GM18526 (cell line): ENCODE measurements around the gene SLC25A43.
A peak's percentile ranks its signal among the peaks of the same experiment; 100 is the strongest.

ENCODE experiments used
- POLR2A ChIP-seq: IDR thresholded peaks from 3 replicates; pipeline ENCODE4 v1.6.1; 2011; ENCODE audit not compliant: insufficient read length; ENCODE audit errors: extremely low read depth

Gene SLC25A43

GRCh38 chrX:119482041-119482440 is 82.9 kb downstream of the SLC25A43 start:
- no peak for TF ChIP-seq POLR2A

GRCh38 chrX:119482481-119483480 is 83.6 kb downstream of the SLC25A43 start:
- TF ChIP-seq POLR2A = peak; percentile 26

GRCh38 chrX:119486745-119487144 is 87.6 kb downstream of the SLC25A43 start:
- TF ChIP-seq POLR2A = no peak

- no peak for TF ChIP-seq POLR2A
Measured at GRCh38 chrX:119488749-119489148, 89.6 kb downstream of the SLC25A43 start.

- no peak for TF ChIP-seq POLR2A
Measured at GRCh38 chrX:119489212-119490074, 90.3 kb downstream of the SLC25A43 start.

DNA sequence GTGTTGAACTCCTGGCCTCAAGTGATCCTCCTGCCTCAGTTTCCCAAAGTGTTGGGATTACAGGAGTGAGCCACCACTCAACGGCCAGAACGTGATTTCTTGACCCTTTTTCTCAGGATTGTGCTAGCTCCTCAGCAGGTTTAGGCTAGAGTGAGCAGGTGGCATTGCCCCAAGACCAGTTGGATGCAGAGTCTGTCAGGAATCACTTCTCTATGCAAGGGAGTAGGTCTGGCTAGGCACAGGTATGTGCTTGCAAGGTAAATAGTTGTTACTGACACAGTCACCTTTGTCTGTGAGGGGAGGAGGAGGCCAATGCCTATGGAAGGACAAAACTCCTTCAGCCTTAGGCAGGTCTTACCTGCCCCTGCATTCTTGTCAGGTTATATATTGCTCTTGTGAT is 93.3 kb downstream of the SLC25A43 start:
- TF ChIP-seq POLR2A = no peak

GRCh38 chrX:119495734-119496726 is 96.9 kb downstream of the SLC25A43 start:
- TF ChIP-seq POLR2A = no peak

DNA sequence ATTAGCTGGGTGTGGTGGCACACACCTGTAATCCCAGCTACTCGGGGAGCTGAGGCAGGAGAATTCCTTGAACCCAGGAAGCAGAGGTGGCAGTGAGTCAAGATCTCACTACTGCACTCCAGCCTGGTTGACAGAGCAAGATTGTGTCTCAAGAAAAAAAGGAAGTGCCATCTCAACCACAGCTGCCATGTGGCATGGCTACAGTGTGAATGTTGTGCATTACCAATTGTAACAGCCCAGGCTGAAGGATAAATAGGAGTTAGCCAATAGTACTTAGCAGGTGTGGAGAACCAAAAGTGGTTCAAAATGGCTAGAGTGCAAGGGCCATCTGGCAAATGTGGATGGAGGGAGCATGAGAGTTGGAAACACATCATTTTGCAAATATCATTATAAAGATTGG is 98.0 kb downstream of the SLC25A43 start:
- TF ChIP-seq POLR2A = no peak

DNA sequence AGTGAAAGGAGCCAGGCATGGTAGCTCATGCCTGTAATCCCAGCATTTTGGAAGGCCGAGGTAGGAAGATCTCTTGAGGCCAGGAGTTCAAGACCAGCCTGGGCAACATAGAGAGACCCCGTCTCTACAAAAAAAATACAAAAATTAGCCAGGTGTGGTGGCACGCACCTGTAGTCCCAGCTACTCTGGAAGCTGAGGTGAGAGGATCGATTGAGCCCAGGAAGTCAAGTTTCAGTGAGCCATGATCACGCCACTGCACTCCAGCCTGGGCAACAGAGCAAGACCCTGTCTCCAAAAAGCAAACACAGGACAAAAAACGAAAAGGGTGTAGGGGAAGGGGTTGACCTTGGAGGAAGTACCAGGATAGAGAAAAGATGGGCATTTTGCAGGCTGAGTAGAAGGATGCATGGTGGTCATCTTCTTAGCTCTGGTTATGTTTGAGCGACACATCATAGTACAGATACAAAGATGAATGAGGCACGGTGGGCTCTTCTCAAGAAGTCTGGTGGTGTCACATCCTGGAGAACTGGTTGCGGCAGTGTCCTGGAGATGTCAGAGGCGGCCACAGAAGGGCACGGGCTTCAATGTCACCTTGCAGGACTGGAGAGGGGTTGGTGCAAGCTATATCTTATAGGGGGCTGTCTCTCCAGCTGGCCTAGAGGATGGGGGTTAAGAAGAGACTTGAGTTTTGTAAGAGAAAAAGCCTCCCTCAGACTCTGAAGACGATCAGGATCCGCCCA is 101.1 kb downstream of the SLC25A43 start:
- TF ChIP-seq POLR2A = no peak

DNA sequence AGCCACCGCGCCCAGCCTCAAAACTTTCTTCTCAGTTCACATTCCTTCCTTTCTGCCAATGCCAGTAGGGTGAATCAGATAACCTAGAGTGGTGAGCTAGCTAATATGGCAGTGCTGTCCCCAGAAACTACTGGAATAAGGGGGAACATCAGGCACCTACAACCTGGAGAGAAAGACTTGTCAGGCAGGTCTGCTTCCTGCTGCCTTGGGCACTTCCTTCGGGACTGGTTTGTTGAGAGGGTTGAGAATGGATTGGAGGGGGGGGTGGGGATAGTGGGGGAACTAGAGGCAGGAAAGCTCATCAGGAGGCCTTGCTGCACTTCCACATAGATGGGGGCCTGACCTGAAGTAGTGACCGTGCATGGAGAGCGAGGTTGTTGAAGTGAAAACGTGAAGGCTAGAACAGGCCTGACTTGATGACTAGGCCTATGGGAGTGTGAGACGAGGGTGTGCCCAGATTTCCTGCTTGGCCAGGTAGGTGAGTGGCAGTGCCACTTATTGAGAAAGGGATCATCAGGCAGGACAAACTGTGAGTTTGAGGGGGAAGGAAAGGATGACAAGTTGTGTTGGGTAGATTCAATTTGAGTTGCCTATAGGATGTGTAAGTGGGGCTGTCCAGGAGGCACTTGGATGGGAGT is 102.5 kb downstream of the SLC25A43 start:
- TF ChIP-seq POLR2A = no peak

- TF ChIP-seq POLR2A = no peak
Measured at GRCh38 chrX:119502727-119503483, 103.8 kb downstream of the SLC25A43 start.

DNA sequence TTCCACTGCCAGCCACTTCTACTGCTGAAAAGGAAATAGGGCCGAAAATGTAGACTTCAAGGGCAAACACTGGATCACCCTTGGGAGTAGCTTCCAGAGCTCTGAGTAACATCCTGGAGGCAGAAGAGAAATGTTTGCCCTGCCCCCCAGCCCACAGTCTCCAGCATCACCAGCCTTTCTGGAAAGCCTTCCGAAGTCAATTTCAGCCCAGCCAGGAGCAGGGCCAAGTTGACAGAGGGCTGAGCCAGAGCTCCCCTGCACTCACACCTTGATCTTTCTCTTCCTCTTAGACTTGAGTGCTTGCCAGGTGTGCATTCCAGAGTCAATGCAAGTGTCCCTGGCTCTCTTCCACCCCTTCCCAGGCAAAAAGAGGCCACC is 104.3 kb downstream of the SLC25A43 start:
- no peak for TF ChIP-seq POLR2A
